ENCODE data around the gene SYT9.

SYT9 gene

DNA sequence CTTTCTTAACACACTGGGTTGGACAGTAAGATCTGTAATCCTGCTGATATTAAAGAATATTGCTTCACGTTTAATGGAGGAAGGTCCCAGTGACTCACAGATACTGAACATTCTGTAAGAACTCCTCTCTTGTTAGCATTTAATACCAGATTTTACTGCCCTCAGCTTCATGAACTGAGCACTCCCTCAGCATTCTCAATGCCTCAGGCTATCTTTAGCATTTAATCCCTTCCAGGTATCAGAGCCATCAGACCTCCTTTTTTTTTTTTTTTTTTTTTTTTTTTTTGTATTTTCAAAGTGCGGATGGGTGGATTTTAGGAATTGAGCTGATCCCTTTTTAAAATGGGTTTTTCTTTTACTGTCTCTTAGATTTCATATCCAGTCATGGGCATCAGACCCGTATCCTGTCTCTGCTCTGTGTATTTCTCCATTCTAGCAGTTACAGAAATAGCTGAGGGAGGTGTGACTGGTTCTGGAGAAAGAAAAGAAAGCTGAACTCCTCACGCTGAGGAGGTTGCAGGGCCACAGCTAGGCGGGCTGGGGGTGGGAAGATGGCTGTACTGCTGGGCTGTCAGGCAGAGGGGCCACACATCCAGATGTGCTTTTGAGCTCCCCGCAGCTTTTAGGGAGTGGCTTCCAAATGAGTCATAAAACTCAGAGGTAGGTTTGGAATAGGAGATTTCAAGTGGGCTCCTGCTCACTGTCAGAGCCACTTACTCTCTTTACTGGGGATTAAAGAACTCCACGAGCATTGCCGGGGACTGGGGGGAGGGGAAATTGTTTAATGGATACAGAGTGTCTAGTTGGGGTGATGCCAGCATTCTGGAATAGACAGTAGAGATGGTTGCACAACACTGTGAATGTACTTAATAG lies 97.0 kb downstream of the SYT9 start:
- DNase-seq: no peak

DNA sequence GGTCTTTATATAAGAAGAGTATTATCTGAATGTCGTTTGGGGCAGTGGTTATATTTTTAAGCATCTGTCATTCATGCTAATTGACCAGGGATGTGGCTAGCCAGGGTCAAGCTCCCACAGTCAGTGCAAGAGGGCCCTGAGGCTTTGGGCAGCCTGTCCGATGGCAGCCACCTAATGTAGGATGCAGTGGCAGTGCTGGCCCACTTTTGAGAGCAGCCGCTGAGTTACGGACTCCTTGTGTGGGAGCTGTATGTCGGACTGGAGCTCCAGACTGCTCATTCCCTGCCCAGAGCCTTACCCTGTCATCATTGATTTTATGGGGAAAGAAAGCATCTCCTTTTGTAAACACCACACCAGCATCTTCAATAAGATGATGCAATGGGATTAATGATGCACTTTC lies 99.5 kb downstream of the SYT9 start:
- DNase-seq: no peak

DNA sequence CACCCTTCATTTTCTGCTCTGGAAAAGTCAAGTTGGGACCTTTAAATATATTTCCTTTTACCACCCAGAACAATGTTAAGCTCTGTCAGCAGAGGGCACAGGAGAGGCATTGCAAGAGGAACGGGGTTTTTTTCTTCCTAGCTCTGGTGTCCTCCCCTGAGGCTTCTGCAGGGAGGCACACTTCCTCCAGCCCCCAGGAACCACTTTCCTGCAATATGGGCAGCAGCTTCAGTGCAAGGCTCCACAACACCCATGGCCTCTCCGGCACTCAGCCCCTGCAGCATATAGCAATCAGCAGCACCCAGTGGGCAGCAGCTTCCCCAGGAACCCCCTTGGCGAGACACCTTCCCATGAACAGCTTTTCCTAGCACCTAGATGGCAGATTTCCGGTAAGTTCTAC lies 101.4 kb downstream of the SYT9 start:
- peak; percentile 57 for DNase-seq

DNA sequence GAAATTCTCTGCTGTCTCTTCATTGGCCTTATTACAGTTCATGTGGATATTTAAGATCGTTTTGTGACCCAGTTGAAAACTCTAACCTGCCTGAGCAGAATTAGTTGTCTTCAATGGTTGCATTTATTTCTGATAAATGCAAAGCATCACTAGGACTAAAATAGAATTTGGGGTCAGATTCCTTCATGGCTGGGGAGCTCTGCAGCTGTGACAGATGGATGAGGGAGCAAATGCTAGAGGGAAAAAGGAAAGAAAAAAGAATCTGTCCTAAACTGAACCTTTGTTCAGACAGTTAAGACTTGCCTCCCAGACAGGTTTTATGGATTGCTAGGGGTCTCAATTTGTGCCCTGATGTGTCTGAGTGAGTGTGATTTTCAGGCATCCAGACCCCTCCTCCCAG lies 113.0 kb downstream of the SYT9 start:
- DNase-seq: no peak

DNA sequence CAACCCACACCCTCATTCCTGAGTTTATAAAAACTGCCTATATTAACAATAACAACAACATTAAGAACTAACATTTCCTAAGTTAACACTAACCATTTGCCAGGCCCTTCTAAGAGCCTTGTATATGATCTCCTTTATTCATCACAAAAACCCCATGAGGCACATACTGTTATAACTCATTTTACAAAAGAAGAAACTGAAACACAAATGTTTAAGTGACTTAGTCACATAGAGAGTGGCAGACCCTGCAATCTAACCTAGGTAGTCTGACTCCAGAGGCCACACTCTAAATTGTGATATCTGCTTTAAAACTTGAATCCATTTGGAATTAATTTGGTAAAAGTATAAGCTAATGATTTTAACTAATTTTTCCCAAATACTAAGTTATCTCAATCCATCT lies 116.1 kb downstream of the SYT9 start:
- DNase-seq: no peak

DNA sequence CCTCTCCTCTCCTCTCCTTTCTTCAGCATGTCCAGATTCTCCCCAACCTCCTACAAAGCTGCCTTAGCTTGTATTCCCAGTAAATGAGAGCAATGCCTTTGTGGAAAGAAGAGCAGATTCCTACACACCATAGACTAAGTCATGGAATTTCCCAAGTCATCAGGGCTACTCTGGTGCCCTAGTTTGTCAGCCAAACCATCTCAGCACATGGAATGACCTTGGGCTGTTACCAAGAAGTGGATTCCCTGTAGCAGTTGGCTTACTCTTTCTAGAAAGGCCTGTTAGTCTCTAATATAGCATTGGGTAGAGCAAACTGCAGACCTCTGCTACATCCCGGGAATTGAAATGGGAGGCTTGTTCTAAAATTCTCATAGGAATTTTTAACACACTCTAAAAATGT lies 124.7 kb downstream of the SYT9 start:
- DNase-seq: no peak

DNA sequence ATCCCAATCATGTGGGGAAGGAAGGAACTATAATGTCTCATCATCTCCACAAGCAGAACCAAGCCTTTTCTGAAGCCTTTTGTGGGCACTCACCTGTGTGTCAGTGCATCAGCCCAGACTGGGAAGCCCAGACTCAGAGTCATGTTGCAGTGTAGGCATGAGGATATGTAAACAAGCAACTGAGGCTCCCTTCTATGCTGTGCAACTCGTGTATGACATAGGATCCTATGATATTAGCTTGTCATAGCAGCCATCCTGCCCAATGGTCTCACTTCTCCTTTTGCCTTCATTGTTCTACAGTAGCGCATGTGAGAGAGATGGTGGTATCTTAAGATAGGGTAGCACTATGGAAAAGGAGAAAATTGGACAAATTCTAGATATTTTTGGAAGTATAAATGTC lies 130.2 kb downstream of the SYT9 start:
- no peak for DNase-seq

DNA sequence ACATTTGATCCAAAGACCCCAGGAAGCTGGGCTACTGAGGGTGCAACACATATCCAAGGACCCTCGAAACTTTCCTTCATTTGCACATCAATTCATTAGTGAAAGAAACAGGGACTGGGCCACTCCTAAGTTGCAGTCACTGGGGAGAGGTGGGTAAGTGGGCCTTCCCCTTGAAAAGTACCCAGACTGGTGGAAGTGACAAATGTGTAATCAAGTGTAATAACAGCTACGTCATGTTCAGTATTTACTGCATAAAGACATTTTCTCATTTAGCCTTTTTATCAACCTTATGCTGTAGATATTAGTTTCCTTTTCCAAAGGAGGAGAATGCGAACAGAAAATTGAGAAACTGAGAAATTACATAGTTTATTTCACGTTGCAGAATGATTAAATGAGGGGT lies 131.7 kb downstream of the SYT9 start:
- no peak for DNase-seq

DNA sequence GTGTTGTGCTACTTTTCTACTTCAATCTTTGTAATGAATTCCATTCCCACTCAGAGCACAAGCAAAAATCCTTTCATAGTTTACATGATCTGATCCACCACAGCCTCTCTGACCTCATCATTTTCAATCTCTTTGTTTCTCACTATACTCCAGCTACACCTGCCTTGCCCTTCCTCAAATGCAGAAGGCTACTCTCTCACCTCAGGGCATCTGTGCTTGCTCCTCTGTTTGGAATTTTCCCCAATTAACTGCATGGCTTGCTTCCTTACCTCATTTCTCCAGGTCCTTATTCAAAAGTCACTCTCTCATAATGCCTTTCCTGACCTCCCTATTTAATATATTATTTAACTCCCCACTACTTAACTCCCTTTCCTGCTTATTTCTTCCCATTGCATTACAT lies 133.0 kb downstream of the SYT9 start:
- DNase-seq: no peak

DNA sequence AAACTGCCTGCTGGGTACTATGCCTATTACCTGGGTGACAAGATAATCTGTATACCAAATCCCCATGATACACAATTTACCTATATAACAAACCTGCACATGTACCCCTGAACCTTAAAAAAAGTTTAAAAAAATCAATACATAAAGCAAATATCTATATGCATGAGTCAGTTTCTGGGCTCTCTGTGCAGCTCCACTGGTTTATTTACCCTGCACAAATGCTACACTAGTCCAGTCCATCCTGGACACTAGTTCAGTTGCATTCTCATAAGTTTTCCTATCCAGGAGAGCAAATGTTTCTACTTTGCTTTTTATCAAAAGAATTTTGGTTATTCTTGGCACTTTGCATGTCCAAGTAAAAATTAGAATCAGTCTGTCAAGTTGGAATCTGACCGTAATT lies 133.8 kb downstream of the SYT9 start:
- no peak for DNase-seq

DNA sequence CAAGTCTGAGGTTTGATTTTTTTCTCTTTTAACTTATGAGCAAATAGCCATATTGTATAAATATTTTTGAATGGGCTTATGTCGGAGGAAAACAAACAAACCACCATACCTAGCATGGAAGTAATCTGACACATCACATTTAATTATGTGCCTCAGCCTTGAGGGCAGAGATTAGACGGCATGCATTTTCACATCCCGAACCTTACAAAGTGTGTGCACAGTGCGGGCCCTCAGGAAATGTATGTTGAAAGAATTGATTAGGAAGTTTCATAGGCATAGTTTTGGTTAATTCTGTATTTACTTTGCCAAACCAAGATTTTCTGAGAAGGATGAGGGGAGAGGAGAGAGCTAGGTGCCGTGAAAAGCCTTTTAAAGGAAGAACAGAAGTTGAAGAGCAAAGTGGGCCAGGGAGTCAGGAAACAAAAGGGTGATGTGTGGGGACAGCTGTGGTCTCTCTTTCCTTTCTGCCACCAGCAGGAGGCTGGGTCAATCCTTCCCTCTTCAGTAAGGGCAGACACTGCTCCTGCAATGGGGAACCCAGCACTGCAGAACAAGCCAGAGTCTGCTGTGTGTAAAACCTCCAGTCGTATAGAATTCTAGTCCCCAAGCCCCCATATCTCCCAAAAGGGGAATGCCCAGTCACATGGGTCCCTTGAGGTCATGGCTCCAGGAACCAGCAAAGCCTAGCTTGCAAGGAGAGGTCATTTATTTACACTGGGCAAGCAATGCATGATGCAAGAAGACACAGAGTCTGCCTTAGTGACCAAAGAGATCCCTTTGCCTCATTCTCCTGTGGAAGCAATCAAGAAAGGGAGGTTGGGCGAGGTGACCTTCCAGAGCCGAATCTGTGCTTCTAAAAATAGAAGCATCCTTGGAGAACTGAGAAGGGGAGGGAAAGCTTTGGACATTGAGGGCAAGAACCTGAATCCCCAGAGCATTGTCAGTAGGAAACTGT lies 162.5 kb downstream of the SYT9 start:
- DNase-seq: no peak

DNA sequence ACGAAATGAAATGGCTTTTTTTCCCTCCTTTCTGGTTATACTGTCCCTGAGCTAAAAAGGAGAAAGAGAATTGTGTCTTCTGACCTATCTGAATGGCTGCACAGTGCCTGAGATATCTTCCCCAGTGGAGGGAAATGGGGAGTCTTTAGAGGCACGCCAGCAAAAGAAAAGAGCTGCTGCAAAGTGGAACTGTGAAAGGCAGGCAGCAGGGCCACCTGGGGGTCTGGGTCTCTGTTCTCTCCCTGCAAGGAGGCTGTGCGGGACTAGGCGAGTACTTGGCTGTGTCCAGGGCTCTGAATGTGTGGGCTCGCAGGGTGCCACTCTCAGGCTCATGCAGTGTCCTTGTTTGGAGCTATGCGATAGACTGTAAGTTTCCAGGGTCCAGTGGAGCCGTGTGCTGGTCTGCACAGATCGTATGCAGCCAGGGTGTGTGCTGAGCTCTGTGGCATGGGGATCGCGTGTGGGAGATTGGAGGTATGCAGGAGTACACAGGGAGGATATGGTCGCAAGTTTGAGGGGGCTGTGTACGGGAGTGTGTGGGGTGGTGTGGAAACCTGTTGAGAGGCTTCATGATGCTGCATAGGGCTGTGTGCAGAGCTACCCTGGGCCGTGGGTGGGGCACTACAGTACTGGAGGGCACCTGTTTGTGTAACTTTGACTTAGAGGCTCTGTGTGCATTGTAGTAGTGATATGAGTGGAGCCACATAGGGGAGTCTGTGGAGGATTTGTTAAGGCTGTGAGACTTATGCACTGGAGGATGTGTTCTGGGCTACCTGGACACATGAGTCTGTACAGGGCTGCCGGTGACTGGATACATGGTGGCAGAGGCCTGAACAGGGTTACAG lies 163.5 kb downstream of the SYT9 start:
- no peak for DNase-seq

DNA sequence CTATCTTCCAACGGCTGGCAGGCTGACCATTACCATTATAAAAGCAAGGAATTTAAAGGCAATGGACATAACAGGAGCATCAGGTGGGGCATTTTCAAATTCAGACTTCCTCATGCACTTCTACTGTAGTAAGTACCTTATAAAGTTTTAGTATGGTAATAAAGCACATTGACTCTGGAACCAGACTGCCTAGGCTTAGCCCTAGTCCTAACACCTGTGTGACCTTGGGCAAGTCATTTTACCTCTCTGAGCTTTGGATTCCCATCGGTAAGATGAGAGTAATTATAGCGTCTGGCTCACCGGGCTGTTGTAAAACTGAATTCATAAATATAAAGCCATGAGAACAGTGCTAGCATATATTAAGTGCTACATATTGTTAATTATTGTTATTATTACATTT lies 164.4 kb downstream of the SYT9 start:
- no peak for DNase-seq

DNA sequence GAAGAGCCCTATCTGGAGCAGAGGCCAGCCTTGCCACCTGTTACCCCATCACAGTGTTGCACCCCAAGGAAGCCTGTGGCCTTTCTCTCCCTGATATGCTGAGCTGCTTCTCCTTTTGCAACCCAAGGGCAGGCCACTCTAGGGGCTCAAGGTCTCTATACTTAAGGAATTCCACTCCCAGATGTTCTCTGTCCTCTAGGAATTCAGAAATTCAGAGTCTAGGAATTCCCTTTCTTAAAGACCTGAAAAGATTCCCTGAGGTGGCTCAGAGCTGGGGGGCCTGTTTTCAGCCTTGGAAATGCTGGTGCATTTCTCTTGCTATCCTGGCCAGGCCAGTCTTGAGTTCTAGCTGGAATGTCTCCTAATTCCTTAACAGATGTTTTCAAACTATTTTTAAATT lies 165.6 kb downstream of the SYT9 start:
- DNase-seq: no peak

DNA sequence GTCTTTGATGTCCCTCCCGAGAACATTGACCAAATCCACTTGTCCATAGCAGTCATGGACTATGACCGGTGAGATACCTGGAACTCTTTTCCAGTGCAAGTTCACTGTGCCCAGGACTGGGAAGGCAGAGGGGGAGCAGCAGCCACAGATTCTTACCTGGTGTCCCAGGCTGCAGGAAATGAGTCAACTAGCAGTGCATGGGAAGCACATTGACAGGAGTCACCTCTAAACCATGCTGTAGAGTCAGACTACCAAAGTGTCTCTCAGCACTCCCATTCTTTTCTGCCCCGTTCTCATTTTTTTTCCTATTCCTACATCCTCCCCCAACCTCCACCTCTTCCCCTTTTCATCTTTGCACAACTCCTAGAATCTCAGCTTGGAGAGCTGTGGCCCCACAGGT lies 166.4 kb downstream of the SYT9 start:
- no peak for DNase-seq

DNA sequence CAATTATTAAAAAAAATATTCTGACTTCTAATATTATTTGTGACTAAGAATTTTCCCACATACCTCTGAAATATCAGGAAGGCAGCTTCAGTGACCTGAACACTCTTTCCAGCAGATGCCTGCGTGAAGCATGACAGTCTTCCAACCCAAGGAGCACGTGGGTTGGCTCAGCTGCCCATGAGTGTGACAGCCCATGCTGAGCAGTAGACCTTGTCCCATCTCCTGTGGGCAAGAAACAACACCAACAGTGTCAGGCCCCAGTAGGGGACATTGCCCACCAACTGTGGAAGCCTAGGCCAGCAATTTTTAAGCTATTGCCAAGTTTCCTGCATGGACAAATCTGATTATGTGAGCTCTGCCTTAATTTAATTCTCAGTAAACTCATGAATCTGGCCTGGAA lies 167.2 kb downstream of the SYT9 start:
- no peak for DNase-seq

DNA sequence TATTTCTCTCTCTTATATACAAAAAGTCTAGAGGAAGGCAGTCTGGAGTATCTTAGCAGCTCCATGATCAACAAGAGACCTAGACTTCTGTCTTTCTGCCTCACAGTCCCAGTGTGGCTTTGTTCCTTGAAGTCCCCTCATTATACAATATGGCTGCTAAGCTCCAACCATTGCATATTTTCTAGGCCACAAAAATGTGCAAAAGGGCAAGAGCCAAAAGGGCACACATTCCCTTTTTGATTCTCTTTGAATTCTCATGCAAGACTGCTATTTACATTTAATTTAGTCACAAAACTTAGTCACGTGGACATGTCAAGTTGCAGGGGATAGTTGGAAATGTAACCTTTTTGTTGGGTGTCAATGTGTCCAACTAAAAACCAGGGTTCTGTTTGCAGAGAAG lies 169.4 kb downstream of the SYT9 start:
- no peak for DNase-seq

DNA sequence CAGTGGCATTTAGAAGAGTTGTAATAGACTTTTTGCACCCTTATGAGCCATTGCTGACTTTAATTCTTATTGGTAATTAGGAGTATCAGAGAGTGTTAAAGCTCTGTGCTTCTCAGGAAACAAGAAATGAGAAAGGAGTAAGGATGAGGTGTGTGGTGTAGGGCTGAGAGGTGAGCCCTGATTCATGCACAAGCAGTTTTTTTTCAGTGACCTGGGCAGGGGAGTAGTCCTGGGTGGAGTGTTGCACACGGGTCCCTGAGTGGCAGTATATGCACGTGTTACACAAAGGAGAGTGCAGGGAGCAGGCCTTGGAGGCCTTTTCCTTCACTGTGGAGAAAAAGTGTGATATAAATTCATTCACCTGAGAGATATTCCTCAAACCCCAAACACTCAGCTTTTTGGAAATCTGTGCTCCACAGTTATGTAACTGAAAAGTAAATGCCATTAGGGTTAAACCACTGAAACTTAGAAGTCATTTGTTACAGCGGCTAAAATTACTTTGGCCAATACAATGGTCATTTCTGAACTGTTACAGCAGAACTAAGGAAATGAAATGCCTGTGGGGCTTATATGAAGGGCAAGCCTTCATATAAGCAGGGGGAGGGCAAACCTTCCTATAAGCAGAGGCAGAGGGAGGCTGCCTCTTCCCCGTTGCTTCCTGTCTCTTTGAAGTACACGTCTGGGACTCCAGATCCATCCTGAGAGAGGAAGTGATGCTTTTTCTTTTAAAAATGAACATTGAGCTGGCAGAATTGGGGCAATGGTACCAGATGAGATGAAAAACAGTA lies 171.0 kb downstream of the SYT9 start:
- DNase-seq: no peak

DNA sequence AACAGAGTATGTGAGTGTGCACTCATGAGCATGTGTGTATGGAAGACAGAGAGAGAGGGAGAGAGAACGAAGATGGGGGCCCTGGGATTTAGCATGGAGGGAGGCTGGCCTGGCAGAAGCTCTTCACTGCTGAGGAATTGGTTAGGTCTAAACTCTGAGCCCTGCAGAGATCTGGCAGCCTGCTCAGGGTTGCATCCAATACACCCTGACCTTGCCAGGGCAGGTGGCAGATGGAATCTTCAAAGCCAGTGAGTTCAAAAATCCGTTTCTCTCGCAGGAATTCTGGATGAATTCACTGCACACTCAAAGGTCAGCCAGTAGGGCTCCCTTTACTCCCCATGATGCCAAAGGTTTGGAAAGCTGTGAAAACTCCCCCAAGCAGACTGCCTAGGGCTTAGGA lies 172.2 kb downstream of the SYT9 start:
- no peak for DNase-seq

DNA sequence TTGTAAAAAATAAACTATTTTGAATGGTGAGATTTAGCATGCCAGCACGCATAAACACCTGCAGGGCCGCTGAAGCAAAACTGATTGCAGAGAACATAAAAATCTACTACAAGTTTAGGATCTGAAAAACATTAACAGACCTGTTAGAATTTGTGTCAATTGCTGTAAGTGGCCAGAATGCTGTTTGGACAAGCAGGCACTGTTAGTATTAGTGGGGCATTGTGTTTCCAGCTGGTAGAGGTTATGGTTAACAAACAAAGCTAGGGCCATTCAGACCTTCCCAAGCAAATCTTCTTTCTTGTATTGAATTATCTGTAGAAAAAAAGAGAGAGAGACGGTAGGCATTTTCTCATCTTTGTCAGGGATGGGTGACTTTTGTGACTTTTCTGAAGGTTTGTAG lies 176.0 kb downstream of the SYT9 start:
- no peak for DNase-seq

DNA sequence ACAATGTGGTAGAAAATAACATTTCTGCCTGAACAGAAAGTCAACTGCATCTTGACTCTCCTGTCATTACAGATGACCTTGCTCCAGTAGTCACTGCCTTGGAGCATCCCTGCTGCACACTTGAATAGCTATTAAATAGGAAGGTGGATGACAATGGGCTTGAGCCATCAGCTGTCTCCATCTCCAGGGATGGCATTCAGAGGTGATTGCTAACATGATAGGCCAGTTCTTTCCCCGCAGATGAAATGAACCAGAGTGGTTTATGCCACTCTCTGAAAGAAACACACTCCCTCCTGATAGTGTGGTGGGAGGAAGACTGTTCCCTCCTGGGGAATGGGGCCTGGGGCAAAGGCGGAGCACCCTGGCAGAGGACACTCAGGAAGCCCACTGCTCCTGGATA lies 176.5 kb downstream of the SYT9 start:
- DNase-seq: no peak

DNA sequence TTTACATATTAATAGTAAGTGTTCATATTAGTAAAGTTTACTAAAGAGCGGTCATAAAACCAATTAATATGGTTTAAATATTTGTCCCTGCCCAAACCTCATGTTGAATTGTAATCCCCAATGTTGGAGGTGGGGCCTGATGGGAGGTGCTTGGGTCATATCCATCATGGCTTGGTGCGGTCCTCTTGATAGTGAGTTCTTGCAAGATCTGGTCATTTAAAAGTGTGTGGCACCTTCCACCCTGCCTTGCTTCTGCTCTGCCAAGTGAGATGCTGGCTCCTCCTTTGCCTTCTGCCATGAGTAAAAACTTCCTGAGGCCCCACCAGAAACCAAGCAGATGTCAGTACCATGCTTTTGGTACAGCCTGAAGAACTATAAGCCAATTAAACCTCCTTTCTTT lies 178.8 kb downstream of the SYT9 start:
- no peak for DNase-seq

Data from suppressor macrophage treated with lipopolysaccharide for 4 hours (primary cell).